ENCODE data around the gene THRA.

DNA sequence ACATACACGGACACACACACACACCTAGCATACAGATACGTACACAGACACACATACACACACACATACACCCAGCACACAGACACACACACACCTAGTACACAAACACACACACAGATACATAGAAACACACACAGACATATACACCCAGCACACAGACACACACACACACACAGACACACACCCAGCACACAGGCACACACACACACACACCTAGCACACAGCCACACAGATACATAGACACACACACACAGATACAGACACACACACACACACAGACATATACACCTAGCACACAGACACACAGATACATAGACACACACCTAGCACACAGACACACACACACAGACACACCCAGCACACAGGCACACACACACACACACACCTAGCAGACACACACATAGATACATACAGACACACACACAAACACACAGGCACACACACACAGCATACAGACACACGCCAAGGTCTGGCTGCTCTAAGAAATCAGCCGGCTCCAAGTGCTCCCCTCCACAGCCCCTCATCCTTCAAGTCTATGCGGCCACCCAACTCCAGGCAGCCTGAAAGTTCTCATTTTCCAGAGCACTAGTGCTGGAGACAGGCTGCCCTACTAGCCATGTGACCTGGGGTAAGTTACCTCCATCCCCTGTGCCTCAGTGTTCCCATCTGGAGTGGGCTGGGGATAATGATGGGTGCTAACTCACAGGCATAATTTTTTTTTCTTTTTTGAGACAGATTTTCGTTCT is 24.5 kb downstream of the THRA start:
- TF ChIP-seq, protein P1, sequence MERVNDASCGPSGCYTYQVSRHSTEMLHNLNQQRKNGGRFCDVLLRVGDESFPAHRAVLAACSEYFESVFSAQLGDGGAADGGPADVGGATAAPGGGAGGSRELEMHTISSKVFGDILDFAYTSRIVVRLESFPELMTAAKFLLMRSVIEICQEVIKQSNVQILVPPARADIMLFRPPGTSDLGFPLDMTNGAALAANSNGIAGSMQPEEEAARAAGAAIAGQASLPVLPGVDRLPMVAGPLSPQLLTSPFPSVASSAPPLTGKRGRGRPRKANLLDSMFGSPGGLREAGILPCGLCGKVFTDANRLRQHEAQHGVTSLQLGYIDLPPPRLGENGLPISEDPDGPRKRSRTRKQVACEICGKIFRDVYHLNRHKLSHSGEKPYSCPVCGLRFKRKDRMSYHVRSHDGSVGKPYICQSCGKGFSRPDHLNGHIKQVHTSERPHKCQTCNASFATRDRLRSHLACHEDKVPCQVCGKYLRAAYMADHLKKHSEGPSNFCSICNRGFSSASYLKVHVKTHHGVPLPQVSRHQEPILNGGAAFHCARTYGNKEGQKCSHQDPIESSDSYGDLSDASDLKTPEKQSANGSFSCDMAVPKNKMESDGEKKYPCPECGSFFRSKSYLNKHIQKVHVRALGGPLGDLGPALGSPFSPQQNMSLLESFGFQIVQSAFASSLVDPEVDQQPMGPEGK (CRISPR knock-in tag; IDR thresholded peaks at IDR 0.05; ENCODE audit: borderline replicate concordance): no peak
- TF ChIP-seq, protein P2, sequence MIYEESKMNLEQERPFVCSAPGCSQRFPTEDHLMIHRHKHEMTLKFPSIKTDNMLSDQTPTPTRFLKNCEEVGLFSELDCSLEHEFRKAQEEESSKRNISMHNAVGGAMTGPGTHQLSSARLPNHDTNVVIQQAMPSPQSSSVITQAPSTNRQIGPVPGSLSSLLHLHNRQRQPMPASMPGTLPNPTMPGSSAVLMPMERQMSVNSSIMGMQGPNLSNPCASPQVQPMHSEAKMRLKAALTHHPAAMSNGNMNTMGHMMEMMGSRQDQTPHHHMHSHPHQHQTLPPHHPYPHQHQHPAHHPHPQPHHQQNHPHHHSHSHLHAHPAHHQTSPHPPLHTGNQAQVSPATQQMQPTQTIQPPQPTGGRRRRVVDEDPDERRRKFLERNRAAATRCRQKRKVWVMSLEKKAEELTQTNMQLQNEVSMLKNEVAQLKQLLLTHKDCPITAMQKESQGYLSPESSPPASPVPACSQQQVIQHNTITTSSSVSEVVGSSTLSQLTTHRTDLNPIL (CRISPR knock-in tag; IDR thresholded peaks at IDR 0.05; ENCODE audit: low read depth): no peak
- no peak for TF ChIP-seq ARNTL (CRISPR knock-in tag; IDR thresholded peaks at IDR 0.05; ENCODE audit: borderline replicate concordance, low read depth)
- no peak for TF ChIP-seq GLIS3 (CRISPR knock-in tag; IDR thresholded peaks at IDR 0.05)
- TF ChIP-seq PPARA (CRISPR knock-in tag; IDR thresholded peaks at IDR 0.05; ENCODE audit: borderline replicate concordance): no peak
- TF ChIP-seq ZFP3 (CRISPR knock-in tag; IDR thresholded peaks at IDR 0.05): no peak
- no peak for TF ChIP-seq TOX (CRISPR knock-in tag; IDR thresholded peaks at IDR 0.05; ENCODE audit: borderline replicate concordance)
